Endothelial cell of umbilical vein (primary cell): Measurements from ENCODE around the gene FUT6. TPM values are rescaled to one million over a fixed set of nuclear protein-coding genes. Genes with fewer than 3 reads are reported as not detected.

ENCODE experiments used
- BruUV-seq: library from RNA; stranded (reverse); fragments of 400-500 nt; replicated peaks from 2 replicates; lab custom pipeline; 2021; lab: Mats Ljungman, UMichigan
- CTCF ChIA-PET: fragments of 300-600, 350-600 bp; sonication (Branson Sonifier 250); formaldehyde crosslinking; loops from one replicate; lab custom pipeline; 2021; ENCODE audit warnings: antibody characterized with exemption, inconsistent platforms; lab: Charles Lee
- POLR2A ChIA-PET: fragments of 300-600, 350-600 bp; sonication (Branson Sonifier 250); formaldehyde crosslinking; loops from one replicate; lab custom pipeline; 2021; ENCODE audit warnings: antibody characterized with exemption, inconsistent platforms; lab: Charles Lee
- DNase-seq: peaks from one replicate; pipeline ENCODE4 v3.0.0-alpha.2; 2011; ENCODE audit warnings: low read depth, low spot score
- FAIRE-seq: peaks from 2 replicates; lab custom pipeline; 2011; peaks lifted over from hg19 to GRCh38; lab: Jason Lieb, UNC
- H2AFZ ChIP-seq: 2 replicates; pipeline ENCODE4 v1.6.0; 2012; ENCODE audit warnings: low read depth, low read length, control low read depth, inconsistent platforms
- H3K27ac ChIP-seq: 2 replicates; pipeline ENCODE4 v1.5.1; 2011; ENCODE audit warnings: low read depth, mild to moderate bottlenecking, control low read depth, low read length, moderate library complexity; ENCODE audit not compliant: insufficient read depth
- H3K27me3 ChIP-seq, 2 experiments: 2 replicates each; pipeline versions ENCODE4 v1.6.0 to v1.6.1; 2011; ENCODE audit warnings: low read length in 2 of 2, mixed read lengths in 1 of 2; ENCODE audit not compliant: control insufficient read depth in 2 of 2, insufficient read depth in 2 of 2
- H3K36me3 ChIP-seq, 2 experiments: 2 replicates in 1 of 2; 3 replicates in 1 of 2; pipeline ENCODE4 v1.5.1; 2011; ENCODE audit warnings: low read length in 2 of 2, mild to moderate bottlenecking in 1 of 2, moderate library complexity in 1 of 2; ENCODE audit not compliant: control insufficient read depth in 2 of 2, insufficient read depth in 2 of 2; ENCODE audit errors: extremely low read depth in 1 of 2
- H3K4me1 ChIP-seq: 3 replicates; pipeline ENCODE4 v1.5.1; 2011; ENCODE audit warnings: mild to moderate bottlenecking, low read length; ENCODE audit not compliant: control insufficient read depth, insufficient read depth; ENCODE audit errors: extremely low read depth
- H3K4me2 ChIP-seq: 2 replicates; pipeline ENCODE4 v1.6.1; 2011; ENCODE audit warnings: low read length, control low read depth, mixed read lengths; ENCODE audit not compliant: insufficient read depth
- H3K4me3 ChIP-seq, 3 experiments: fragments of 200-600 bp in 1 of 3; sonication (generic), shearing (Covaris generic) in 1 of 3; replicated peaks in 1 of 3; 2 replicates each; pipeline ENCODE4 v1.5.1; 2011 to 2016; ENCODE audit warnings: control low read depth in 3 of 3, low read length in 3 of 3, mild to moderate bottlenecking in 2 of 3, inconsistent platforms in 1 of 3, low read depth in 1 of 3, moderate library complexity in 1 of 3; ENCODE audit not compliant: insufficient read depth in 1 of 3
- H3K79me2 ChIP-seq: 2 replicates; pipeline ENCODE4 v1.6.0; 2012; ENCODE audit warnings: low read length, inconsistent platforms; ENCODE audit not compliant: control insufficient read depth, insufficient read depth
- H3K9ac ChIP-seq: replicated peaks from 2 replicates; pipeline ENCODE3; 2011; ENCODE audit warnings: low read length, control low read depth; ENCODE audit not compliant: insufficient read depth; ENCODE audit errors: extremely low read depth
- H3K9me1 ChIP-seq: replicated peaks from 3 replicates; pipeline ENCODE4 v1.6.0; 2011; ENCODE audit warnings: mild to moderate bottlenecking, low read length; ENCODE audit not compliant: control insufficient read depth, insufficient read depth; ENCODE audit errors: extremely low read depth
- H3K9me3 ChIP-seq: replicated peaks from 2 replicates; pipeline ENCODE4 v1.5.1; 2012; ENCODE audit warnings: low read length, inconsistent platforms; ENCODE audit not compliant: control insufficient read depth, insufficient read depth
- H4K20me1 ChIP-seq: replicated peaks from 2 replicates; pipeline ENCODE3; 2011; ENCODE audit warnings: mild to moderate bottlenecking, low read length; ENCODE audit not compliant: control insufficient read depth, insufficient read depth; ENCODE audit errors: extremely low read depth
- CTCF ChIP-seq, 2 donors: IDR thresholded peaks; 1 replicate in 1 of 2; 2 replicates in 1 of 2; pipeline ENCODE4 v1.5.1; 2011; ENCODE audit warnings: low read length in 2 of 2, mild to moderate bottlenecking in 2 of 2, moderate library complexity in 2 of 2, control low read depth in 1 of 2, inconsistent platforms in 1 of 2, low read depth in 1 of 2; ENCODE audit not compliant: insufficient read depth in 1 of 2; ENCODE audit errors: extremely low read depth in 1 of 2
- EZH2 ChIP-seq: IDR thresholded peaks from 2 replicates; pipeline ENCODE4 v1.6.1; 2012; ENCODE audit warnings: borderline replicate concordance, low read depth, mild to moderate bottlenecking, moderate library complexity, low read length, inconsistent platforms; ENCODE audit not compliant: severe bottlenecking
- FOS ChIP-seq: IDR thresholded peaks from 2 replicates; pipeline ENCODE4 v1.6.1; 2011; ENCODE audit warnings: mild to moderate bottlenecking, low read length, moderate library complexity, borderline replicate concordance; ENCODE audit not compliant: insufficient read depth
- GATA2 ChIP-seq: IDR thresholded peaks from 2 replicates; pipeline ENCODE4 v1.7.0; 2011; ENCODE audit warnings: low read depth, mild to moderate bottlenecking, moderate library complexity, mixed read lengths, low read length; ENCODE audit not compliant: insufficient read length, insufficient read depth
- JUN ChIP-seq: IDR thresholded peaks from 2 replicates; pipeline ENCODE4 v1.6.1; 2011; ENCODE audit warnings: borderline replicate concordance, low read depth; ENCODE audit not compliant: insufficient read length, insufficient read depth
- MAX ChIP-seq: IDR thresholded peaks from 2 replicates; pipeline ENCODE4 v1.6.1; 2011; ENCODE audit not compliant: insufficient read depth, insufficient read length
- POLR2A ChIP-seq: IDR thresholded peaks from 2 replicates; pipeline ENCODE4 v1.6.1; 2012; ENCODE audit warnings: low read depth, mild to moderate bottlenecking, control low read depth, low read length
- POLR2AphosphoS5 ChIP-seq: IDR thresholded peaks from 2 replicates; pipeline ENCODE4 v1.6.1; 2012; ENCODE audit warnings: low read depth, mild to moderate bottlenecking, control low read depth, low read length, moderate library complexity; ENCODE audit not compliant: insufficient read depth
- dilution Hi-C: fragments of 300-500 bp; cut with MboI; formaldehyde crosslinking; loops from one replicate; pipeline ENCODE4 v1.15.0; 2019; ENCODE audit warnings: low sequenced_read_pairs; ENCODE audit not compliant: extremely low pct_ligation_motif_present
- intact Hi-C: fragments of 100-400 bp; cut with micrococcal nuclease; formaldehyde crosslinking; loops from one replicate; pipeline ENCODE4 v1.10.0; 2022
- polyA plus RNA-seq, 4 experiments: library from polyadenylated mRNA; depleted of rRNA in 3 of 4; stranded (reverse) in 3 of 4; unstranded in 1 of 4; fragments of >200 nt; gene quantifications; 2 replicates each; pipeline versions ENCODE4 v1.2.1 to v1.2.3, GENCODE V29; 2011 to 2012; ENCODE audit warnings: missing spikeins in 1 of 4
- total RNA-seq: library from RNA; stranded (reverse); gene quantifications from 2 replicates; pipeline ENCODE4 v1.2.3, GENCODE V29; 2021

FUT6 gene
- total and polyA plus RNA-seq, 2 donors (not counting 3 experiments of a cell fraction or from before 2014, with no cell fraction given) = not detected

GRCh38 chr19:5811117-5811516, 28.4 kb downstream of the FUT6 start:
- no peak for TF ChIP-seq CTCF (IDR thresholded peaks at IDR 0.05; ENCODE audit: extremely low read depth in 1 of 2, insufficient read depth in 1 of 2, low read depth in 1 of 2, low read length in 2 of 2)
- no peak for TF ChIP-seq POLR2A
- TF ChIP-seq JUN = no peak
- no peak for TF ChIP-seq GATA2
- dilution Hi-C loops (no loop called here), intact Hi-C loops (no loop called here)
- Histone ChIP-seq H3K36me3 (no peaks in the 10 kb centered on the region), H3K79me2 (no peaks in the 10 kb centered on the region), H3K9me3 (no peaks in the 10 kb centered on the region), H3K9me1 (no peaks in the 10 kb centered on the region), H2AFZ (no peak overlapping the region), H3K4me3 (no peak overlapping the region), H3K27me3 (peaks cover 0 to under 1% of the 10 kb centered on the region in 2 experiments), H3K27ac (no peak overlapping the region), H4K20me1 (no peaks in the 10 kb centered on the region), H3K9ac (no peak overlapping the region), H3K4me2 (no peak overlapping the region), H3K4me1 (no peaks in the 10 kb centered on the region)
- BruUV-seq = no TSS peak
- FAIRE-seq (no peak), DNase-seq (no peak)
- ChIA-PET POLR2A (no interaction called here), CTCF (interaction anchor here (1.1 kb wide), 1 partner anchor 12 kb away, joined by 3 read pairs; no protein-coding TSS in a partner anchor)

GRCh38 chr19:5809469-5809868, 30.0 kb downstream of the FUT6 start:
- FAIRE-seq = no peak
- CTCF ChIA-PET = interaction anchor here (1.2 kb wide), 1 partner anchor 28 kb away, joined by 4 read pairs; no protein-coding TSS in a partner anchor
- POLR2A ChIA-PET = no interaction called here
- H3K27ac ChIP-seq = no peak overlapping the region
- H3K27me3 ChIP-seq = peaks cover 2 to 7% of the 10 kb centered on the region in 2 experiments
- TF ChIP-seq CTCF (IDR thresholded peaks at IDR 0.05; ENCODE audit: extremely low read depth in 1 of 2, insufficient read depth in 1 of 2, low read depth in 1 of 2, low read length in 2 of 2) = no peak
- TF ChIP-seq POLR2AphosphoS5 = no peak
- TF ChIP-seq POLR2A = no peak
- TF ChIP-seq FOS = no peak
- no peak for TF ChIP-seq EZH2
- TF ChIP-seq MAX = no peak
- no peak for TF ChIP-seq GATA2
- H4K20me1 ChIP-seq = no peaks in the 10 kb centered on the region
- dilution Hi-C loops = no loop called here
- no peak overlapping the region for H3K4me2 ChIP-seq
- H3K9me1 ChIP-seq = no peaks in the 10 kb centered on the region
- DNase-seq = no peak
- intact Hi-C loops = loop anchor here (10.0 kb wide), 1 partner anchor 175 kb away; no protein-coding TSS in a partner anchor
- H3K4me1 ChIP-seq = no peaks in the 10 kb centered on the region
- no peaks in the 10 kb centered on the region for H3K36me3 ChIP-seq
- no peaks in the 10 kb centered on the region for H3K79me2 ChIP-seq
- no peak overlapping the region for H3K4me3 ChIP-seq
- no peak overlapping the region for H3K9ac ChIP-seq
- no peaks in the 10 kb centered on the region for H3K9me3 ChIP-seq
- H2AFZ ChIP-seq = no peak overlapping the region
- no TSS peak for BruUV-seq
